Activated B cell treated with CpG ODN at 0.5 μM for 24 hours (primary cell): Measurements from ENCODE around the gene MEOX1. TPM values are rescaled to one million over a fixed set of nuclear protein-coding genes. Genes with fewer than 3 reads are reported as not detected.

Experiments
- total RNA-seq: library from RNA; stranded (reverse); gene quantifications from 2 replicates; pipeline ENCODE4 v1.2.3, GENCODE V29; 2022

Gene MEOX1
- total RNA-seq, 1 donor from 2014 or later: not detected

Other genes with a start within 250 kb of the MEOX1 start
- 60.6 and 63.4 TPM in 2 replicates for gene DHX8, start 177.9 kb downstream of the MEOX1 start, total RNA-seq
- 0.10 TPM in 1 of 2 replicates, not detected in the other for gene ETV4, start 115.6 kb downstream of the MEOX1 start, total RNA-seq
- gene SOST, start 96.9 kb upstream of the MEOX1 start, total RNA-seq: not detected in 2 replicates
- gene DUSP3, start 117.1 kb upstream of the MEOX1 start, total RNA-seq: 16.4 and 16.6 TPM in 2 replicates
- not detected in 2 replicates for gene CFAP97D1, start 118.5 kb upstream of the MEOX1 start, total RNA-seq
- gene MPP3, start 171.2 kb upstream of the MEOX1 start, total RNA-seq: not detected in 2 replicates
- not detected in 2 replicates for gene CD300LG, start 185.3 kb upstream of the MEOX1 start, total RNA-seq
- not detected in 2 replicates for gene MPP2, start 245.6 kb upstream of the MEOX1 start, total RNA-seq